ENCODE measurements around the gene KIF1C.

DNA sequence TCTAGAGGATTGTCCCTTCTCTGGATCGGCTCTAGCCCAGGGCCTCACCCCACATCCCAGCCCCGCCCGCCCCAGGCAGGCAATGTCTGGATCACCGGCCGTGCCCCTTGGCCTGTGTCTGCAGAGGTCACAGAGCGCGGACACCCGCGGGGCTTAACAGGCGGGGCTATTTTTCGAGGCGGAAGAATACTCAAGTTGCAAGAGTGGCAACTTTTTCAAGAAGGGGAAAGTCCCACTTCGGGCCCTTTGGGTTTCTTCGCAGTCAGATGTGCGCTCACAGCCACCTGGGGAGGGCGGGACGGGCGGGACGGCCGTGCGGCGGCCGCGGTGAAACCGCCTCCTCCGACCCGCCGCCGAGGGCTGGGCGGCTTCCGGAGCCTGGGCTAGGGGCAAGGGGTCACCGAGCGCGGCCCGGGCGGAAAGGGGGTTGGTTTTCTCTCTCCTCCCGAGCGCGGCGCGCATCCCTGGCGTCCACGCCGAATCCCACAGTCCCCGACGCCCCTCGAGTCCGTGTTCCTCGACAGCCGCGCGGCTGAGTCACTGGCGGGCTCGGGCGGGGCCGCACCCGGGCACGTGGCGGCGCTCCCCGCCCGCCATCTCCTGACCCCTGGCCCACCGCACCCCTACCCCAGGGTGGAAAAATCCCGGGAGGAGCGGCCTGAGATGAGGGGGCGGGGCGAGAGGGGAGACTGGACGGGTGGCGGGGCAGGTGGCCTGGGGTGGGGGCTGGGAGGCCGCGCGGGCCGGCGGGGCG, 48.3 kb upstream of the KIF1C start:
- TF ChIP-seq CTCF (IDR thresholded peaks at IDR 0.05 in 4 of 5, conservative IDR thresholded peaks at IDR 0.05 in 1 of 5) (no peak), POLR2A (IDR thresholded peaks at IDR 0.05) (peak; percentile 36 to 45)

Measured in gastrocnemius medialis (tissue), 4 donors.